Ectodermal cell (in vitro differentiated cells): ENCODE data around the gene TMIGD2. TPM values are rescaled to one million over a fixed set of nuclear protein-coding genes. Genes with fewer than 3 reads are reported as not detected.
"Not testable (repeated sequence)": the region's sequence is repeated elsewhere in the genome, so short reads cannot be mapped to it uniquely, and the experiment has no call there.

Experiments used
- H3K27ac ChIP-seq: 2 replicates; pipeline ENCODE4 v1.7.0; 2013; ENCODE audit warnings: mild to moderate bottlenecking, low read depth, low read length; ENCODE audit not compliant: insufficient read depth, poor library complexity, severe bottlenecking
- H3K27me3 ChIP-seq: 2 replicates; pipeline ENCODE4 v1.7.0; 2013; ENCODE audit warnings: mild to moderate bottlenecking, low read length; ENCODE audit not compliant: insufficient read depth, control insufficient read depth, poor library complexity, severe bottlenecking
- H3K36me3 ChIP-seq: one replicate; pipeline ENCODE4 v1.7.0; 2013; ENCODE audit warnings: low read length; ENCODE audit not compliant: control insufficient read depth, insufficient read depth
- H3K4me1 ChIP-seq: one replicate; pipeline ENCODE4 v1.7.0; 2013; ENCODE audit warnings: low read length; ENCODE audit not compliant: control insufficient read depth, insufficient read depth
- H3K4me3 ChIP-seq: 2 replicates; pipeline ENCODE4 v1.7.0; 2013; ENCODE audit warnings: low read depth, low read length, control low read depth; ENCODE audit not compliant: insufficient read depth
- H3K9me3 ChIP-seq: 2 replicates; pipeline ENCODE4 v1.7.0; 2013; ENCODE audit warnings: mild to moderate bottlenecking, low read length, moderate library complexity; ENCODE audit not compliant: control insufficient read depth
- WGBS, 2 experiments: methylation state at CpG; one replicate each; pipeline ENCODE4 v1.1.7; 2013; ENCODE audit warnings: missing lambda C conversion rate in 2 of 2; 5-methylcytosine and 5-hydroxymethylcytosine counted together
- polyA plus RNA-seq, 4 experiments: library from polyadenylated mRNA; stranded (reverse); fragments of 50-300 nt; gene quantifications; one replicate each; pipeline ENCODE4 v1.2.3, GENCODE V29; 2013

TMIGD2 gene, protein sequence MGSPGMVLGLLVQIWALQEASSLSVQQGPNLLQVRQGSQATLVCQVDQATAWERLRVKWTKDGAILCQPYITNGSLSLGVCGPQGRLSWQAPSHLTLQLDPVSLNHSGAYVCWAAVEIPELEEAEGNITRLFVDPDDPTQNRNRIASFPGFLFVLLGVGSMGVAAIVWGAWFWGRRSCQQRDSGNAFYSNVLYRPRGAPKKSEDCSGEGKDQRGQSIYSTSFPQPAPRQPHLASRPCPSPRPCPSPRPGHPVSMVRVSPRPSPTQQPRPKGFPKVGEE
- 0.59 TPM for polyA plus RNA-seq (2013, experiment 1 of 4)
- 0.85 TPM for polyA plus RNA-seq (2013, experiment 2 of 4)
- polyA plus RNA-seq (2013, experiment 3 of 4) = 1.4 TPM
- 1.1 TPM for polyA plus RNA-seq (2013, experiment 4 of 4)

DNA sequence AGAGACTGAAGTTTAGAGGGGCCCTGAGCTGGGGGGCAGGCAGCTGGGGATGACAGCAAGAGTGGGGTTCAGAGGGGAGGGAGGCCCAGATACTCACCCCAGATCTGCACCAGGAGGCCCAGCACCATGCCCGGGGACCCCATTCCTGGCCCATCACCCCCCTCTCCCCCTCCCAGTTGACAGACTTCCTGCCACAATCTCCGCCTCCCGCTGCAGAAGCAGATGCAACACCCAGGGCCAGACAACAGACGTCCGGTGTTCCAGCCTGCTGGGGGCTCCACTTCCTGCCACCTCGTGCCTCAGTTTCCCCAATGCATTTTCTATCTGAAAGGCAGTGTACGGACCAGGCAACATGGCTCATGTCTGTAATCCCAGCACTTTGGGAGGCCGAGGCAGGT is at the start of gene TMIGD2:
Gene TMIGD2 (minus strand): TSS at position 147 of the 398 bp plus-strand sequence. CDS start 4 bp downstream, at position 143.
- H3K27me3 ChIP-seq = no peaks in the 10 kb centered on the region
- H3K9me3 ChIP-seq = no peaks in the 10 kb centered on the region
- no peak within 1 kb of the TSS for H3K4me3 ChIP-seq
- 85 to 86% methylated on average over 8 of the region's 8 CpGs for WGBS, 2 experiments
- H3K36me3 ChIP-seq = peaks cover 4% of the 10 kb centered on the region
- peaks cover 4% of the 10 kb centered on the region for H3K4me1 ChIP-seq
- no peak within 1 kb of the TSS for H3K27ac ChIP-seq

DNA sequence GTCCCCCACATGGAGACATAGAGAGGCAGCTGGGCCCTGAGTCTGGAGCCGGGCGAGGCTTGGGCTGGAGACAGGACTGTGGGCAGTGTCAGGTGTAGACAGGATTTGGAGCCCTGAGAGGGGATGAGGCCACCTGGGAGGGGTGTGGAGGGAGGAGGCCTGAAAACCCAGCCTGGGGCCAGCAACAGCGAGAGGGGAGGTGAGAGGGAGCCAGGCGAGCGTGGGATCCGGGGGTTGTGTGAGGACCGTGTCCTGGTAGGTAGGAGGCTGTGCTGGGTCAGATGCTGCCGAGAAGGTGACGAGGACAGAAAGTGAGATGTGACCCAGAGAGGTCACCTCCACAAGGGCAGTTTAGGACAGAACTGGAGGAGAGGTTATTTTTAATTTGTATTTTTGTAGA is 48.5 kb upstream of the TMIGD2 start:
- Histone ChIP-seq H3K27me3 (no peaks in the 10 kb centered on the region), H3K36me3 (peaks cover 21% of the 10 kb centered on the region), H3K27ac (no peak overlapping the region), H3K4me3 (no peak overlapping the region), H3K9me3 (no peaks in the 10 kb centered on the region), H3K4me1 (no peaks in the 10 kb centered on the region)
- WGBS, 2 experiments = 95 to 96% methylated on average over 9 of the region's 9 CpGs

DNA sequence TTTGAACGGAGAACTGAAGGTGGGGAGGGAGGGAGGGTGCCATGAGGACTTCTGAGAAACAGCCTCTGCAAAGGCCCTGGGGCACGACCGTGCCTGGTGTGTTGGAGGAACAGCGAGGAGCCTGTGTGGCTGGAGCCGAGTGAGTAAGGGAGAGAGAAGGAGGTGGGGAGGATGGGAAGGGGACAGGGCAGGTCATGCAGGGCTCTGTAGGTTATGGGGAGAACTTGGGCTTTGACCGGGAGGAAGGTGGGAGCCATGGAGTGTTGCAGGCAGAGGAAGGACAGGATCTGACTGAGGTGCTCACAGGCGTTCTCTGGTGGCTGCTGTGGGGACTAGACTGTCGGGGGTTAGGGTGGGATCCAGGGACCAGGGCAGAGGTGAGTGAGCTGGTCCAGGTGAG is 47.9 kb upstream of the TMIGD2 start:
- no peaks in the 10 kb centered on the region for H3K27me3 ChIP-seq
- no peak overlapping the region for H3K27ac ChIP-seq
- H3K4me3 ChIP-seq = no peak overlapping the region
- H3K9me3 ChIP-seq = no peaks in the 10 kb centered on the region
- 88% methylated on average over 8 of the region's 8 CpGs for WGBS, 2 experiments
- H3K4me1 ChIP-seq = no peaks in the 10 kb centered on the region
- peaks cover 25% of the 10 kb centered on the region for H3K36me3 ChIP-seq

DNA sequence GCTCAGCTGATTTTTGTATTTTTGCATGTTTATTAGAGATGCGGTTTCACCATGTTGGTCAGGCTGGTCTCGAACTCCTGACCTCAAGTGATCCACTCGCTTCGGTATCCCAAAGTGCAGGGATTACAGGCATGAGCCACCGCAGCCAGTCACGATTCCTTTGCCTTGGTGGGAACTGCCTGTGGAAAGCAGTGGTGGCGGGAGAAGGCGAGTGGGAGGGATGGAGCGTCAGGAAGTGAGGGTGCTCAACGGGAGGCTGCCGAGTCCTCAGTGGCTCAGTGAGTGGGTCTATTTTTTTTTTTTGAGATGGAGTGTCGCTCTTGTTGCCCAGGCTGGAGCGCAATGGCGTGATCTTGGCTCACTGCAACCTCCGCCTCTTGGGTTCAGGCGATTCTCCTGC is 47.0 kb upstream of the TMIGD2 start:
- 95 to 97% methylated on average over 16 of the region's 16 CpGs for WGBS, 2 experiments
- H3K4me1 ChIP-seq, H3K4me3 ChIP-seq, H3K27ac ChIP-seq, H3K27me3 ChIP-seq, H3K9me3 ChIP-seq: not testable (repeated sequence)
- peaks cover 23% of the 10 kb centered on the region for H3K36me3 ChIP-seq

DNA sequence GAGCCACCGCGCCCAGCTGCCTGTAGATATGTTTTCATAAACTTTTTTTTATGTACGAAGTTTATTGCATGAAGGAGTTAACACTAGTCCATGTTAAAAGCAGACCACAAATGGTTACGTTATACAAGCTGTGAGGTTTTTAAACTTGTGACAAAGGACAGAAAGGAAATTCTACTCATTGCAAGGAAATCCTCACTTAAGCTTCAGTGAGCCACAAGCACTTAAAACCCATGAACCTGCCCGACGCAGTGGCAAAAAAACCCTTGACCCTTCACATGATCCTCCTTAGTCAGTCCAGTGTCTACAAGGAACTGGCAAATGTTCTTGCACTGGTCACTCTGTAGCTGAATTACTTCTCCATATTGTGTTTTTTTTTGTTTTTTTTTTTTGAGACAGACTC is 45.3 kb upstream of the TMIGD2 start:
- Histone ChIP-seq H3K4me1 (no peaks in the 10 kb centered on the region), H3K9me3 (no peaks in the 10 kb centered on the region), H3K36me3 (peaks cover 18% of the 10 kb centered on the region), H3K27ac (no peak overlapping the region), H3K4me3 (no peak overlapping the region), H3K27me3 (no peaks in the 10 kb centered on the region)
- 96 to 99% methylated on average over 6 of the region's 6 CpGs for WGBS, 2 experiments

DNA sequence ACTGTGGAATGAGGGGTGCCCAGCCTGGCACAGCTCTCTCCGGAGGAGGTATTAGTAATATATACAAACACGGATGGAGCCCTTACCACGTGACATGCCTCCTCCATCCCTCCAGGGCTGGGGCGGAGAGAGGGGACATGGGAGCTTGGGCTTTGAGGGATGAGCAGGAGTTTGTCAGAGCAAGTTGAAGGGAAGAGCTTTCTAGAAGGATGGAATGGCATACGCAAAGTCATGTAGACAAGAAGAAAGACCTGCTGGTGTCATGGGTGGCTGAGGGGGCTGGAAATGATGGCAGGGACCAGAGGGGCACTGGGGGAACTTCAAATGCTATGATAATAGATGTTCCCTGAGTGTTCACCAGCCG is 43.8 kb upstream of the TMIGD2 start:
- H3K27me3 ChIP-seq = no peaks in the 10 kb centered on the region
- H3K9me3 ChIP-seq = no peaks in the 10 kb centered on the region
- peaks cover 18% of the 10 kb centered on the region for H3K36me3 ChIP-seq
- WGBS, 2 experiments = 95 to 97% methylated on average over 6 of the region's 6 CpGs
- H3K4me1 ChIP-seq = peaks cover 6% of the 10 kb centered on the region
- no peak overlapping the region for H3K27ac ChIP-seq
- no peak overlapping the region for H3K4me3 ChIP-seq

DNA sequence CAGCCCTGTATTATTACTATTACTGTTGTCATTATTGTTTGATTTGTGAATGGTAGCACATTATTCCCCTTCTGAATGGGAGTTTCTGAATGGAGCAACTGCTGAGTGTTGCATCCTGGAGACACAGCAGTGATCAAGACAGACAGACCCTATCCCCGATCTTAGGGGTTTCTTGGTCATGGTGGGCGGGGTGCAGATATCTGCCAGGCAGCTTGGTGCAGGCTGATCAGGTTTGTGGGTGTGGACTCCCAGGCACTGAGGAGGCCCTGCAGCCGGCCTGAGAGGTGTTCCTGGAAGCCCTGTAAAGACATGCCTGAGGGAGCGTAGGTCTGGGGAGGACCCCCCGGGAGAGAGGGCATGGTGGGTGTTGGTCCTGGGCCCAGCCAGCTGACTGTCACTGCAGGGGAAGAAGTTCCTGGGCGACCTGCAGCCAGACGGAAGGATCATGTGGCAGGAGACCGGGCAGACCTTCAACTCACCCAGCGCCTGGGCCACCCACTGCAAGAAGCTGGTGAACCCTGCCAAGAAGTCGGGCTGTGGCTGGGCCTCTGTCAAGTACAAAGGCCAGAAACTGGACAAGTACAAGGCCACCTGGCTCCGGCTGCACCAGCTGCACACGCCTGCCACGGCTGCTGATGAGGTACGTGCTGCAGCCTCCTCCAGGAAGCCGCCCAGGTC is 43.3 kb upstream of the TMIGD2 start:
- Histone ChIP-seq H3K9me3 (no peaks in the 10 kb centered on the region), H3K27me3 (no peaks in the 10 kb centered on the region), H3K4me1 (peaks cover 6% of the 10 kb centered on the region), H3K4me3 (no peak overlapping the region), H3K27ac (no peak overlapping the region), H3K36me3 (peaks cover 18% of the 10 kb centered on the region)
- 95% methylated on average over 15 of the region's 15 CpGs for WGBS, 2 experiments

DNA sequence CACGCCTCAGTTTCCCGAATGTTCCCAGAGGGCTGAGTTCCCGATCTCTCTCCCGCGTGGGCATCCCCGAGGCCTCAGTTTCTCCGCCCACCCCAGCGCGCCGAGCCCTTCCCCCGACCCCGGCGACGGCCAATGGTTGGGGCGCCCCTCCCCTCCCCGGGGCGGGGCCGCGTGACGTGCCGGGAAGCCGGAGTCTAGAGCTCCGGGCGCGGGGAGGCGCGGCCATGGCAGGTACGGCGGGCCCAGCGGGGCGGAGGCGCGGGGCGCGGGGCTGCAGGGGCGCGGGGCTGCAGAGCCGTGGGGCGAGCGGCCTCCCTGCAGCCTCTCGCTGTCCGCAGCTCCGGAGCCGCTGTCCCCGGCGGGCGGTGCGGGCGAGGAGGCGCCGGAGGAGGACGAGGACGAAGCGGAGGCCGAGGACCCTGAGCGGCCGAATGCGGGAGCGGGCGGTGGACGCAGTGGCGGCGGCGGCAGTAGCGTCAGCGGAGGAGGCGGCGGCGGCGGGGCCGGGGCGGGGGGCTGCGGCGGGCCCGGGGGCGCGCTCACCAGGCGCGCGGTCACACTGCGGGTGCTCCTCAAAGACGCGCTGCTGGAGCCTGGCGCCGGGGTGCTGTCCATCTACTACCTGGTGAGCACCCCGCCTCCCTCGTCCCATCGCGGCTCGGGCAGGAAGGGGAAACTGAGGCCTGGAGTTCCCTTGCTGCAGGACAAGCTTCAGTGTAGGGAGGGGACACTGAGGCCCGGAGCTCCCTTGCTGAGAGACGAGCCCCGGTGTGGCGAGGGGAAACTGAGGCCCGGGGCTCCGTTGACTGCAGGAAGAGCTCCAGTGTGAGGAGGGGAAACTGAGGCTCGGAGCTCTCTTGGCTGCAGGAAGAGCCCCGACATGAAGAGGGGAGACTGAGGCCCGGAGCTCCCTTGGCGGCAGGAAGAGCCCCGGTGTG is 41.5 kb upstream of the TMIGD2 start, which contains the start of gene MPND:
Gene MPND (plus strand): TSS at position 193 of the 938 bp plus-strand sequence. CDS start 32 bp downstream, at position 225.
- Histone ChIP-seq H3K4me1 (peaks cover 8% of the 10 kb centered on the region), H3K27ac (peak within 1 kb of the TSS; percentile 98), H3K27me3 (no peaks in the 10 kb centered on the region), H3K36me3 (peaks cover 12% of the 10 kb centered on the region), H3K9me3 (no peaks in the 10 kb centered on the region), H3K4me3 (peak within 1 kb of the TSS; percentile 75)
- 7% methylated on average over 101 of the region's 101 CpGs for WGBS, 2 experiments

DNA sequence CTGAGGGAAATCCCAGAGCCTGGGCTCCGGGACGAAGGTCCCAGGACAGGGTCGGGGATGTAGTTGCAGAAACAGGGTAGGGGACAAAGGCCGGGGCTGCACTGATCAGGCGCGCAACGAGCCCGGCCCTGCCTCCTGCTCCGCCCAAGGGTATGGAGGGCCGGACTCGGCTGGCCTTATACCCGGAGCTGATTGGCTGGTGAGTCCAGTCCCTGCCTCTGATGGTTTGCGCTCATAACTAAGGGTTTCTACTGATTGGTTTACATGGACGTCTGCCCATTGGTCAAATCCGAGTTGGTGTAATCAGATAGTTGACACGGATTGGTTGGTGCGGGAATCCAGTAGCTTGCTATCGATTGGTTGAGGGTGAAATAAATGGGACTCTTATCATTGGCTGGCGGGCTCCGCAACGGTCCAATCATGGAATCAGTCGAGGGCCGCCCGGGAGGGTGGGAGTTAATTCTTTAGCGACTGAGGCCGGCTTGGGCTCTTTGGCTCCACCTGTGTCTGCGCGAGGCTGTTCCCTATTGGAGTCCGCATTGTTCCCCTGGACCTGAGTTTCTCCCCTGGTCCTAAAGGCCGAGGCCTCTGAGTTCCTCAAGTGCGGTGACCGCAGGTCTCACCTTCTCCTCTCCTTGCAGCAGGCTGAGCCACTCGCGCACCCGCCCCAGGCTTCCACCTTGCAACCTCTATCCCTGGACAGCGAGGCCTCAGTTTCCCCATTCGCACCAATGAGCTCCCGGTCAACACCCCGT is 40.6 kb upstream of the TMIGD2 start:
- H3K4me3 ChIP-seq = peak overlapping the region; percentile 75
- no peaks in the 10 kb centered on the region for H3K27me3 ChIP-seq
- peaks cover 12% of the 10 kb centered on the region for H3K36me3 ChIP-seq
- H3K9me3 ChIP-seq = no peaks in the 10 kb centered on the region
- 0% methylated on average over 39 of the region's 39 CpGs for WGBS, 2 experiments
- peaks cover 16% of the 10 kb centered on the region for H3K4me1 ChIP-seq
- H3K27ac ChIP-seq = peak overlapping the region; percentile 98
